OCI-LY1 (cell line): ENCODE results near the gene FAM229B.

Experiments used
- CTCF ChIP-seq: fragments of 200-600 bp; sonication (generic), shearing (Covaris generic); IDR thresholded peaks from 2 replicates; pipeline ENCODE4 v1.5.1; 2017; ENCODE audit warnings: mild to moderate bottlenecking, antibody characterized with exemption, low read length, moderate library complexity, mixed read lengths
- EZH2 ChIP-seq: fragments of 200-600 bp; sonication (generic), shearing (Covaris generic); IDR thresholded peaks from 2 replicates; pipeline ENCODE4 v1.8.0; 2017; ENCODE audit warnings: borderline replicate concordance, mixed run types, mild to moderate bottlenecking, antibody characterized with exemption, low read length, moderate library complexity, mixed read lengths

GRCh38 chr6:112122756-112123155 is 35.4 kb downstream of the FAM229B start:
- TF ChIP-seq EZH2 (no peak), CTCF (no peak)
